Stimulated activated CD8-positive, alpha-beta memory T cell treated with anti-CD3 and anti-CD28 coated beads, Interleukin-4, amount 100 ng/mL, for 1 hour (primary cell): Measurements from ENCODE around the gene BAIAP3.
A peak's percentile ranks its signal among the peaks of the same experiment; 100 is the strongest.

Source experiments
- DNase-seq, 2 donors: peaks; one replicate each; pipeline ENCODE4 v3.0.0-alpha.2; 2020; ENCODE audit warnings: low read depth in 2 of 2, low spot score in 1 of 2

Gene BAIAP3

GRCh38 chr16:1299012-1299867, 34.2 kb upstream of the BAIAP3 start:
- DNase-seq, result no peak

- no peak for DNase-seq
Measured at GRCh38 chr16:1299868-1300203, 33.6 kb upstream of the BAIAP3 start.

- peak; percentile 38 to 58 for DNase-seq
Measured at GRCh38 chr16:1300664-1301476, 32.6 kb upstream of the BAIAP3 start.

GRCh38 chr16:1301562-1301961, 31.9 kb upstream of the BAIAP3 start:
- DNase-seq, result no peak

DNA sequence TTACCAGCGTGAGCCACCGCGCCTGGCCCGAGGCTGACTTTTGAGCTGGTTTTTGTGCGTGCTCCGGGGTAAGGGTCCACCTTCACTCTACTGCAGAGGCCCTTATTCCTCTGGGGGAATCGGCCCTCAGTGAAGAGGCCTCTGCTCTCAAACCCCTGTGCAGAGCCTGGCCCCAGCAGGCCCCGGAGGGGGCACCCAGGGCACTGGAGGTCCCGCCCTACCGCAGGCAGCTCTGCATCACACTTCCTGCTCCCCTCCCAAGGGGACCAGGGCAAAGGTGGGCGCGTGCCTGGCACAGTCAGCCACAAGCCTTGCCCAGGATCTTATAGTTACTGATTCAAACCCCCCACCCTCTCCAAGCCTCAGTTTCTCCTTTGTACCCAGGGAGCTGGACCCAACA, 27.6 kb upstream of the BAIAP3 start:
- no peak for DNase-seq

GRCh38 chr16:1306334-1306733, 27.1 kb upstream of the BAIAP3 start:
- DNase-seq, result no peak

DNA sequence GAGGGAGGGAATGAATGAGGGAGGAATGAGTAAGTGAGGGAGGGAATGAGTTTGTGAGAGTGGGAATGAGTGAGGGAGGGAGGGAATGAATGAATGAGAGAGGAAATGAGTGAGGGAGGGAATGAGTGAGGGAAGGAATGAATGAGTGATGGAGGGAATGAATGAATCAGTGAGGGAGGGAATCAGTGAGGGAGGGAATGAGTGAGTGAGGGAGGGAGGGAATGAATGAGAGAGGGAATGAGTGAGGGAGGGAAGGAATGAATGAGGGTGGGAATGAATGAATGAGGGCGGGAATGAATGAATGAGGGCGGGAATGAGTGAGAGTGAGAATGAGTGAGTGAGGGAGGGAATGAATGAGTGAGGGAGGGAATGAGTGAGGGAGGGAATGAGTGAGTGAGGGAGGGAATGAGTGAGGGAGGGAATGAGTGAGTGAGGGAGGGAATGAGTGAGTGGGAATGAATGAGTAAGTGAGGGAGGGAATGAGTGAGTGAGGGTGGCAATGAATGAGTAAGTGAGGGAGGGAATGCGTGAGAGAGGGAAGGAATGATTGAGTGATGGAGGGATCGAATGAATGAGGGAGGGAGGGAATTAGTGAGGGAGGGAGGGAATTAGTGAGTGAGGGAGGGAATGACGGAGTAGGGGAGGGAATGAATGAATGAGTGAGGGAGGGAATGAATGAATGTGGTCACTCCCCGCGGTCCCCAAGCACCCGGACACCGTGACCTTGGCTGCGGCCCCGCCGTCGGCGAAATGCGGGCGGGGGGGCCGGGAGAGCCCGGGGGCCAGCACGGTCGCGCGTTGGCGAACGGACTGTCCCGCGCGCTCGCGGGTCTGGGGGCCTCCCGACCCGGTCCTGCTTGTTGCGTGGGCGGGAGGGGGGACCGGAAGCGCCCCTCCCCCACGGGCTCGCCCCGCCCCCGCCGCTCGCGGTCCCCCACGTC, 25.1 kb upstream of the BAIAP3 start:
- no peak for DNase-seq

DNA sequence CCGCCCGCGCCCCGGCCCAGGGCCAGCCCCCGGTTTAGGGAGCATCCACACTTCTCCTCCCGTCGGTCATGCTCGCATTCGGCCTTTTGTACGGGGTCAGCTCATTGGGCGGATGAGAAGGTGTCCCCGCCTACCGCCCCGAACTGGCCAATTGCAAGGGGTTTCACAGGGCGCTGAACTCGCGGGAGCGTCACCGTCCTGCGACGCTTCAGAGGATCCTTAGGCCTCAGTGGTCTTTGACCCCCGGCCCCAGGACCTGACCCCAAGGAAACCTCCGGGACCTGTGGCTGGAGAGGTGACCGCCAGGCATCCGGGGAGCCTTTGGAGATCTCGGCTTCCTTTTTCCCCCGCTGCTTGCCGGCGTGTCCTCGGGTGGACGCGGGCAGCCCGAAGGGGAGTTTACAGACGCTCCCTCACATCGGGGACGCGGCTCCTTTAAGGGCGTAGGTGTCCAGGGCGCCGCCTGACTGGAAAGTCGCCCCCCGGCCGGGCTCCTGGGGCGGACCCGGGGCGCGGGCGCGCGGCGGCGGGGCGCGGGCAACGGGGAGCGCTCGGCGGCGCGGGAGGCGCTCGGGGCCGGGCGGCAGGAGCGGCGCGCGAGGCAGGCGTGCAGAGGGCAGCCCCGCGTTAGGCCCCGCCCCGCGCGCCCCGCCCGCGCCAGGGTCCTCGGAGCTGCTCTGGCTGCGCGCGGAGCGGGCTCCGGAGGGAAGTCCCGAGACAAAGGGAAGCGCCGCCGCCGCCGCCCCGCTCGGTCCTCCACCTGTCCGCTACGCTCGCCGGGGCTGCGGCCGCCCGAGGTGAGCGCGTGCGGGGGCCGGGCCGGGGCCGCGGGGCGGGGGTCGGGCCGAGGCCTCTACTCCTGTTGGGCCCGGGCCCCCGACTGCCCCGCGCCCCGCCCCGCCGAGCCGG, 24.2 kb upstream of the BAIAP3 start, which contains the start of gene UBE2I:
UBE2I (plus strand) TSS at position 660 of the 909 bp plus-strand sequence. CDS start 4,395 bp downstream, outside the sequence.
- DNase-seq, result peak; percentile 95 to 96

- DNase-seq, result no peak
Measured at GRCh38 chr16:1309888-1310831, 23.3 kb upstream of the BAIAP3 start.

DNA sequence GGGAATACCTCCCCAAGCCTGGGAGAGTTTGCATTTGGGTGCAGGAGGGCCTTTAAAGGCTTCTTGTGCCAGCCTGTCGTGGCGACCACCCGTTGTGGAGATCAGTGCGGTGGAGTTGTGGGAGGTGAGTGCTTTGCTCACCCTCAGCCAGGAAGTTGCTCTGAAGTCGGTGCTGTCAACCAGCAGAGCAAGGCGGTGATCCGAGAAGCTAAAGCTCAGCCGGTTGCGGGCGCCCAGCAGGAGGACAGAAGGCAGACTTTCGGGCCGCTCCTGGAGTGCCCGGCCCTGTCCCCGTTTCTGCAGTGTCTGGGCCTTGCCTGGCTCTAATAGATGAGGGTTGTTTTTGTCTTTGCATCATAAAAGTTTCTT, 22.6 kb upstream of the BAIAP3 start:
- no peak for DNase-seq

GRCh38 chr16:1311212-1311737, 22.2 kb upstream of the BAIAP3 start:
- DNase-seq, result no peak

DNA sequence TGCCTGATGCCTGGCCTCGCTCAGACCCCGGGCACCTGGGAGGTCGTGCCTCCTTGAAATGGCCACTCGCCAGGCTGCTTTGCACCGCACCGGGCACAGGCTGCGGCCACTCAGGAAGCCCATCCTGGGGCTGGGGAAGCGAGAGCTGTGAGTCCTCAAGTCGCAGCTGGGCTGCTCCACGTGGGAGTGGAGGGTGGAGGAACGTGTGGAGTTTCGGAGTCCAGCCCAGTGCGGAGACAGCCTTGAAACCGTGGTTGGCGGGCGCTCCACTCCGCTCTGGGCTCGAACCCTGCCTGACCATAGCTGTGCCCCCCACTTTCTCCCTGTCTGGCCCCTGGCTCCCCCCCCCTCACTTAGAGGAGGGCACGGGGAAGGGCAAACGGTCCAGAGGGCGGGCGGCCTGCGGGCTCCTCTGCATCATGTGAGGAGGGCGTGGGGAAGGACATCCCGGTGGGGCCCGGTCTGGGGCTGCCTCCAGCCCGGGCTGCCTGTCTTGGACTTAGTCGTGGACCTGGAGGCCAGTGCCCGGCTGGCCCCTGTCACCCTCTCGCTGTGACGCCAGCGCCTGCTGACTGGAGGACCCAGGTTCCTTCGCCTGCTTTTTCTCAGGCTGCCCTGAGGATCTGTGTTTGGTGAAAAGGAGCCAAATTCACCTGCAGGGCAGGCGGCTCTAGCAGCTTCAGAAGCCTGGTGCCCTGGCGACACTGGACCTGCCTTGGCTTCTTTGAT, 21.5 kb upstream of the BAIAP3 start:
- DNase-seq, result no peak

GRCh38 chr16:1312467-1312816, 21.0 kb upstream of the BAIAP3 start:
- no peak for DNase-seq

DNA sequence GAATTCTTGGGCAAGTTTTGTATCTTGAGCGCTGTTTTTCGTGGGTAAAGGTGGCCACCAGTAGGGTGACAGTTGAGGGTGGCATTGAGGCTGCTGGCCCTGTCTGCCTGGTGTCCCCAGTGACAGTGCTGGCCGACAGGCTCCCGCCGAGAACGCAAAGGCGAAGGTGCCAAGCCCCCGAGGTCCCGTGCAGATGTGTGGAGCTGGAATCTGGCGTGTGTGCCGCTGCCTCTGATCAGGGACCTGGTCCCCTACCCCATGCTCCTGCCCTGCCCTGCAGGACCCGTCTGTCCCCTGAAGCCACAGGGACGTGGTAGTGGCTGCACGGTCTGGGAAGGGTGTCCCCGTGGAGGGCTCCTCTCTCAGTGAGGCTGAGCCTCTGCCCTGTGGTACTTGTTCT, 20.5 kb upstream of the BAIAP3 start:
- no peak for DNase-seq

DNA sequence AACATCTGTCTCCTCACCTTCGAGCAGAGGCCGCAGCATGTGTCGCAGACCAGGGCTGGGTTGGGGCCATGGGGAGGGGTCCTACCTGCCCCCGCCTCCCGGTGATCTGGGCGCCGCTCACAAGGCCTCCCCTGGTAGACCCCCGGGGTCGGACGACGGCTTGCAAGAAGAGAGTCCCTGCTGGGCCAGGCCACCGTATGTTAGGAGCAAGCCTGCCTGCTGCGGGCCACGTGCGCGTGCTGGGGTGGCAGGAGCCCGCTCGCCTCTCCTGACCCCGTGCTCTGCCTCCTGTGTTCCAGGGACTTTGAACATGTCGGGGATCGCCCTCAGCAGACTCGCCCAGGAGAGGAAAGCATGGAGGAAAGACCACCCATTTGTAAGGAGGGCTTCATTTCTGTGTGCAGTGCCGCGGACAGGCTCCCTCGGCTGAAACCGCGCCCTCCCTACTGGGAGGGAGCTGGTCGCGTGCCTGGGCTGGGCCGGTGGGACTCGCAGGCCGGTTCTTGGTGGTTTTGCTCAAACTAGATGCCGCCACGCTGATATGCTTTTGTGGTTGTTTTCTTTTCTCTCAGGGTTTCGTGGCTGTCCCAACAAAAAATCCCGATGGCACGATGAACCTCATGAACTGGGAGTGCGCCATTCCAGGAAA, 19.6 kb upstream of the BAIAP3 start:
- no peak for DNase-seq

DNA sequence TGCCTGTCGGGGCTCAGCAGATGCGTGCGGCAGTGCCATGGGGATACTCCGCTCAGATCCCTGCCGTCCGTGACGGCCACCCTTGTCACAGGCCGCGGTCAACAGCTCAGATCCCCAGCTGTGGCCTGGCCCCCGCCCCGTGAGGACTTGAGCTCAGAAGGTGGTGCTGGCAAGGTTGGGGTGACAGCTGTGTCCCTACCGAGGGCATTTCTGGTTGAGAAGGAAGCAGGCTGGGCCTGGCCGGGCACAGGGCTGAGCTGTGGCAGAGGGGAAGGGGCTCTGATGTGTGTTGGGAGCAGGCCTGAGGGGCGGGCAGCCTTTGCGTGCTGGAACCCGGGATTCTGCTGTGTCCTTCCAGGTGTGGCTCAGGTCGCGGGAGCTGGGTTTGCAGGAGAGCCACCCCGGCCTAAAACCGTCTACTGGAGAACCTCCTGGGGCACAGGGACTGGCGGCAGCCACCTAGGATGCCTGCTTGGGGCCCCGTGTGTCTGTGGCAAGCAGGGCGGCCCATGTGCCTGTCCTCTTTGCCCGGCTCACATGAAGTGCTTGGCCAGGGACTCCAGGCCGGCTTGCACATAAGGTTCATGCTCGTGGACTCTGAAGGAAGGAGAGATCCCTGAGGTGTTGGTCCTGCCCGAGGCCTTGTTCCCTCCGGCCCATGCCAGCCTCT, 18.9 kb upstream of the BAIAP3 start:
- no peak for DNase-seq
